ENCODE measurements around the gene MAST4.

MAST4 gene

DNA sequence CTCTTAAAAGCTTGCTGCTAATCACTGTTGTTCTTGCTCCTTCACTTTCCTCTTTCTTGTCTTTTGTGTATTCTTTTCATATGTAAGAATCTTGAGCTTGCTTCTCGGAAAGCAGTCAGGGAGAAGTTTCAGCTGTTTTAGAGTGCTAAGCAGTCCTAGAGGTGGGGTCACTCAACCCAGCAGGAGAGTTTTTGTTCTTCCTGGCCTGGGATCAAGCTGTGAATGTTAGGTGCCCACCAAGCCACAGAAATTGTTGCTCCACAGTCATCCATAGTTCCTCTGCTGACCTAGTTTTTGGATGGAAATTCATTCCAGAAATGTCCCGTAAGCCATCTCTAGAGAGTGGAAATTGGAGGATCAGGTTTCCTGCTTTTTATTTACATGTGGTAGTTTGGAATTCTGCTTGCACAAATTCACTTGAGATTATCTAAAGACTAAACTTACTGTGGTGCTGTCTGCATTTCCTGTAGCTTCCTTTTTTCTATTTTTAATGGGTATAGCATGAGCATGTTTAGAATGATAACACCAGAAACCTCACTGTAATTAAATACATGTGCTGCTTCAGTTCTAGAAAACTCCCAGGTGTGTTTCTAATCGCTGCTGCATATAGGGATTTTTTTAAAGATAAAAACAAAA, 108.7 kb downstream of the MAST4 start:
- DNase-seq, result no peak

DNA sequence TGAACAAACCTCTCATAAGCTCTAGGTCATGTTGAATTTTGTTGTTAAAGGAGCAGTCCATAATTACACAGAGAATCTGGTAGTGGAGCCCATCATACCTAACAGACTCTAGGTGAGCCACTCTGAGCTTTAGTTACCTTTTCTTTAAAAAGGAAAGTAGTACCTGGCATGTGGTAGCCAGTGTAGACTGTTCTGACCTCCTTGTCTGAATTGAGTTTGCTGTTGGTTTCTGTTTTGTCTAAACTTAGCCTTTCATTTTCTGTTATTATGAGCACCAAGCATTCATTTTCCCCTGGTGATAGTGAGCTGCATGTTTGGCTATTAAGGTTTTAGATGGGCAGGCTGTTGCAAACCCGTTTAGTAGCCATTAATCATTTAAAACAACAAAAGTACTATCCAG, 112.2 kb downstream of the MAST4 start:
- no peak for DNase-seq

DNA sequence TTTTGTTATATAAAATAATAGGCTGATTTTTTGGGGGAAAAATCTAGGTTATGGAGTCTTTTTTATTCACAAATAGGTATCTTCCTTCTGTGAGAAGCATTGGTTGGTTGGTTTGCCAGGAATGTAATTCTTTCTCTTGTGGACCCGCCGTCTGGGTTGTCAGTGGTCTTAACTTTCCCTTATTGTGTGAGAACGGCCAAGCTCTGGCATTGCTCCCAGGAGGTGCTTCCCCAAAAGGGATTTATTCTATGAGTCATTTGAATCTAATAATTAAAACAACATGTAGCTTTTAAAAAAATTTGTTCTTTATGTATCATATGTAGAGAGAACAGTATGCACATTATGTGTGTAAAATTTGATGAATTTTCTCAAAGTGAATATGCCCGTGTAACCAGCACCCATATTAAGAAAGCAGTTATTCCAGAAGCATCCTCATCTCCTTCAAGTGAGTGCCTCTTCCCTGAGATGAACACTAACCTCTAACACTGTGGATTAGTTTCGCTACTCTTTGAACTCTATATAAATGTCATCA, 114.4 kb downstream of the MAST4 start:
- DNase-seq, result no peak

DNA sequence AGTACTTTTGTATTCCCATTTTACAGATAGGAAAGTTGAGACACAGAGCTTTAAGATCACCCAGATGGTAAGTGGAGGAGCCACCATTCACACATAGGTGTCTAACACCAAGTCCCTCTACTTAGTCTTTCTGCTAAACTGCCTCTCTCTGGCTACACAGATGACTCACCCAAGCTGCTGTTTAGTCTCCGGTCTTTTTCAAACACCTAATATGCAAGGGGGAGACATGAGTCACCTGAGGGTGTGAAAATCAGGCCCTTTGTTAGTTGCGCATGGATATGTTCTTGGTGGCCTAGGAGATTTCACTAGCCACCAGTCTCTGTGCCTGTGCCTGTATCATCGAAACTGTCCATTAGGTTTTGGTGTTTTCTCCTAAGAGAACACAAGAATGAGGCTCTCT, 117.8 kb downstream of the MAST4 start:
- no peak for DNase-seq

DNA sequence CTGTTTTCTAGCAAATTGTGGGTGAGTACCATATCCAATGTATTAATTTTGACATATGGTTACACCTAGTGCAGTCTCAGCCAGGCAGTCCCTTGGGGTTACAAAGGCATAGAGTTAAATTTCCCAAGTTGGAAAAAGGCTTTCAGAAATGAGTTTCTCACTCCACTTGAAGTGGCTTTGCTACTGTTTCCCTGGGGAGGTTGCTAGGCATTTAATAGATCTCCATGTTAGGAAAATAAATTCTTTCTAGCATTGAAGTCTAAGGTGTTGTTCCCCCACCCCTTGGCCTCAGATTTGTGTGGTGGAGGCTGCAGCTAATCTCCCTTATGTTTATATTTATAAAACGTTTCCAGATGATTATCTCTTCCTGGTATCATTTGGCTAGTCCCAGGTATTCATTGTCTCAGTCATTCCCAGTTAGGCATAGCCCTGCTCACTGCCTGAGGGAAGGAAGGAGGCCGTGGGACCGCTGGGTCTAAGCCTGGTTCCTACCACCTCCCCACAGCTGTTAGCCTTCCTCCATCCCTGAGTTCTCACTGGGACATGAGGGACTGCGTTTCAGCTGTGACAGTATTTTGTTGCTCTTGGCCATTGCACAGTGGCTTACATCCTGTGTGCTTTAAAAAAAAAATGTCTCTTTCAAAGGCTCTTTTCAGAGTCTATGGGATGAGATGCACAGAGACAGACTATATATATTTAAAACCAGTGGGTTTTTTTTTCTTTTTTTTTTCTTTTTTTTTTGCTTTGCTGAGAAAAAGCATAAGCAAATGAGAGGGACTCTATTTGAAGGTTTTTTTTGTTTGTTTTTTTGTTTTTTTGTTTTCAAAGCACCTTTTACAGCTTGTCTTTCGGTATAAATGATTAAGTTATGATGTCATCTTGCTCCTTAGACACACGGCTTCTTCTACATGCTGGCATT, 121.5 kb downstream of the MAST4 start:
- no peak for DNase-seq

DNA sequence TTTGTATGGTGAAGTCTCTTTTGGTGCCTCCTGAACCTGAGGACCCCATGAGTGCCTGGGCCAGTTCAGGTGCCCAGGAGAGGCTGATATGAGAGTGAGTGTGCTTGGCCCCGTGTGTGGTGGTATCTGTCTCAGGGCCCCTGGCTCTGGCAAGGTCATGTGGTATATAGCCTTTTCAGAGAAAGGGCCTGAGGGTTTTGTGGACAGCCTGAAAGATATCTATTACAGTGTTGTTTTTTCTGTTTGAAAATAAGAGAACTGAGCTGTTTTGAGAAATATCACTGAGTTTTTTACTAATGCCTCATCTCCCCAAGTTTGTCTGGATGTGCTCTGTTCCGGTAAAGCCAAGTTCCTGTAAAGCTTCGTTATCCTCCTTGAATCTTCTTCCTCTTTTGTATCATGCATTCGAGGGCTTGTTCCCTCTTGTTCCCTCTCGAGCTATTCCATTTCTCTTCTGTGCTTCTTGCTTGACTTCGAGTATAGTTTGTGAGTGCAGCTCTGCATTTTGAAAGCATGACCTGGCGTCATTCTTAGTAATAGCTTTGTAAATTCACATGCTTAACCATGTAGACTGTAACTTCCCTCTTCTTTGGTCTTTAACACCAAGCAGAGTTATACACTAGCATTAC, 122.3 kb downstream of the MAST4 start:
- DNase-seq, result no peak

DNA sequence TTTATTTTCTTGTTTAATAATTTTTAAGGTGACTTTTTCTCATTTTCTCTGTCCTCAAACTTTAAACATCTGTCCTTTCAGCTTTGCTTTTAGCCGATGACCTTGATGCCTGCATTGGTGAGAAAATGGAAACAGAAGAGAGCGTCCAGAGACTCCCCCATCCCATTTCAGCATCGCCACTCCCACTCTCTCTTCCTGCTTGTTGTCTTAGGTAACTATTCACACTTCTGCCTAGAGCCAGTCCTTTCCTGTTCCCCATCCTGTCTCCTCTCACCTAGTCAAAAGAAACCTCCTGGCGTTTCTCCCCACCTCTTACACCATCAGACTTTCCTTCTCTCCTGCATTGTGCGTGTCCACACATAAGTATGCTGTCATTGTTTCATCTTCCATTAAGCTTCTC, 124.6 kb downstream of the MAST4 start:
- no peak for DNase-seq

DNA sequence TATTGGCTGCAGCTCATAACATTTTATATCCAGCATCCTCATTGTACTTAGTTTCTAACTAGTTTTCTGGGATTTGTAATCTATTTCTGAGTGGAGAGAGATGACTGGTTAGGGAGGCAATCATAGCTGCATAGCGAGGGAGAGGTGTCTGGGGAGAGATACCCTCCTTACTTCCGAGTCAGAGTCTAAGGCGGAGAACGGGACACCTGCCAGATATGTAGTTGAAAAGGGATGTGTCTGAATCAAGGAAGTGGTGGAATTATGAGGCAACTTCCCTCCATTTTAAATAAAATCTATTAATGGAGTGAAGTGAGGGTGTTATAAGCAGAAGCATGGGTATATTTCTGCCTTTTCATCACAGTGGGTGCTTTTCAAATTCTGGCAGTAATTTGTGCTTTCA, 126.5 kb downstream of the MAST4 start:
- DNase-seq, result no peak

DNA sequence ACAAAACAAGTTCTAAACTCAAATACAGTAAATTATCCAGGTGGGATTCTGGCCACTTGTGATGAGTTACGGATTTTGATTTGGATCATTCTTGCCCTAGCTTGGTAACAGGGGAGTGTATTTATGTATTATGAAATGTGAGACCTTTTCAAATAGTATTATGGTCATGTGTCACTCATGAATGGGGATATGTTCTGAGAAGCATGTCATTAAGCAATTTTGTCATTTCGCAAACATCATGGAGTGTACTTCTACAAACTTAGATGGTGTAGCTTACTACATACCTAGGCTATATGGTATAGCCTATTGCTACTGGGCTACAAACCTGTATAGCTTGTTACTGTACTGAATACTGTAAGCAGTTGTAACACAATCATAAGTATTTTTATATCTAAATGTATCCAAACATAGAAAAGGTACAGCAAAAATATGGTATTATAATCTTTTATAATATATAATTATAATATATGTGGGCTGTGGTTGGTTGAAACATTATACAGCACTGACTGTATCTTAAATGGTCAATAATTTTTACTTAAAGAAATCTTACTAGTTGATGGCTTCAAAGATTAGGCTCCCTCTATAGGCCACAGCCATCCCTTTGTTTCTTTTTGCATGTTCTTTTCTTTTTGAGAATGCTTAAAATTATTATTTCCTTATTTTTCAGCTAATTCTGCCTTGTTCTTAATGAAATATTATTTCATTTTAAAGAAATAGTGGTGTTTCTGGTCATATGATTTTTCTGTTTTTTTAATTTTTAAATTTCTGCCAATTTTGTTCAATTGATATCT, 128.4 kb downstream of the MAST4 start:
- DNase-seq, result no peak

DNA sequence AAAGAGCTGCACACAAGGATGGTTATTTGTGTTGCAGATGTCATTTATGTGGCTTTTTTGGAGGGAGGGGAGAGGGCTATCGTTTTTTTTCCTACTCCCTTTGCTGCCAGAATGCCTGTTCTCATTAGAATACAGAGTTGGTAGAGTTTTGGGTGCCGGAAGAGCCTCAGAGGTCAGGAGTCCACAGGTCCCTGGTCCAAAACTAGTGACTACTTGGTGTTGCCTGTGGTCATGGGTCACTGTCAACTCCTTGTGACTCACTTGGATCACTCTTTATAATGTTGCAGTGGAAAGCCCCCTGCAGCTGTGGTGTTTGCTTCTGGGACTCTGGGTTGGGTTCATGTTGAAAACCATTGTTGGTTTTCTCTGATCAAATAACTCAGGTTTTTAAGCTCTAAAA, 131.4 kb downstream of the MAST4 start:
- DNase-seq, result no peak

DNA sequence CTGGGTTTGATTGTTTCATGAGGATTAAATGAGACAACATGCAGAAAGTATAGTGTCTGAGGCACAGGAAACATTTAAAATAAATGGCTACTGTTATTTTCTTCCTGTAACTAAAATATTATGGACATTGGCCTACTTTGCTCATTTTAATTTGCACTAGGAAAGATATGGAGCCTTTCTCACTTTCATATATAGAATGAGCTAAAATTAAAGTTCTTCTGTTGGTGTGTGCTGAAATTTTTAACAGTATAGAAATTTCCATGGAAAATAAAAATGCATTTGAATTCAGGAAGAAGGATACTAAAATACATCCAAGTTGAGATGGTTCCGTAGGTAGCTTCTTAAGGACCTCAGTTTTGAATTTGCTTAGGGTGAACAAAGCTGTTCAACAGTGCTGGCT, 131.9 kb downstream of the MAST4 start:
- no peak for DNase-seq

DNA sequence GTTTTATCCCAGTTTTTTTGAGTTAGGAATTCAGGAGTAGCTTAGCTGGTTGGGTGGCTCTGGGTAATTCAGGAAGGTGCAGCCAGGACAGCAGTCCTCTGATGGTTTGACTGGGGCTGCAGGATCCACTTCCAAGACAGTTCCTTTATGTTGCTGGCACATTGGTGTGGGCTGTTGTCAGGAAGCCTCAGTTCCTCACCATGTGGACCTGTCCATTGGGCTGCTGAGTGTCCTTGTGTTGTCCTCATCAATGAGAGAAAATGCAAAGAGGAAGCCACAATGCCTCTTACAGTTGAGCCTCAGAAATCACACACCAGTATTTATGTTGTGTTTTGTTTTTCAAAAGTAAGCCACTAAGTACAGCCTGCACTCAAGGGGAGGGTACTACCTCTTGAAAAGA, 140.9 kb downstream of the MAST4 start:
- DNase-seq, result no peak

DNA sequence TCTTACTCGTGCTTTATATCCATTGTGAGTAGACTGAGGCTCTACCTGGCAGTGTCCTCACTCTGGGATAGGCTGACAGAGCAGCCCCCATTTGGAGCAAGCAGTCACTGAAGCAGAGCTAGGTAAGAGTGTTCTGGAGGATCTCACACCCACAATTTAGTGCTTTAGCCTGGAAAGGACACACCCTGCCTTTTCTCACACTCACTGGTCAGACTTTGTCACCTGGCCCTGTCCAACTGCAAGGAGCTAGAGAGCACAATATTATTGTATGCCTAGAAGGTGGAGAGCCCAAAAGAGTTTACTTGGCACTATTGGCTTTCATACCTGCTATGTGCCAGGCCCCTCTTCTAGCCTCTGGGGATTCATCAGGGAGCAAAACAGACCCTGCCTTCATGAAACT, 141.9 kb downstream of the MAST4 start:
- DNase-seq, result no peak

DNA sequence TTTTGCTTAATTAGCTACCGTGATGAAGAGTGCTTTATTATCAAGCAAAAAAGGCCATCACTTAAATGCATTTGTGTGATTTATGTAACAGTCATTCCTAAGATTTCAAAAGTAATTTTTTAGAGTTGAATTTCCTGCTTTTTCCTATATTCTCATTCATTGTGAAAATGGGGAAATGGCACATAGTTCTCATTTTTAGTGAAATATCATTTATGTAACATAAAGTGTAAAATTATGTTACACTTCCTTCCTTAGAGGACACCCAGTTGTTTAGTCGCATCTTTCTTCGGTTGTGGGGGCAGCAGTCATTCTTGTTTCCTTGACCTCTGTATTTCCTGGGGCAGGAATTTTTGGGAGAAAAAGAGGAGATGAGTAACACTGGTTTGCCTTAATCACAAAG, 142.8 kb downstream of the MAST4 start:
- DNase-seq, result no peak

DNA sequence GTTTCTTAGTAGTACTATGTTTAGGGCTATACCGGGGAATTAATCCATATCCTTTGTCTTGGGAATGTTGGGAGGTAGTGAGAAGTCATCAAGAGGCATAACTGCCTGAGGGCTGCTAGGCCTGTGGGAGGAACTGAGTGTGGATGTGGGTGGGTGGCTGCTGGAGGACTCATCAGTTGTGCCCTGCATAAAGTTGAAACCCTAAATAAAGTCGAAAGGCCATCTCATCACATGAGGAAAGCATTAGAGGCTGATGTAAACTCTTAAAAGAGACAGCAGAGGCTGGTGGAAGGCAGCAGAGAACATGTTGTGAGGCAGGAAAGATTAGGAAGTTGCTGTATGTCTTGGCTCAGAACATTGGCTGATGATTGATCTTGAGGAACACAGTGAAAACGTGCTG, 143.8 kb downstream of the MAST4 start:
- no peak for DNase-seq

DNA sequence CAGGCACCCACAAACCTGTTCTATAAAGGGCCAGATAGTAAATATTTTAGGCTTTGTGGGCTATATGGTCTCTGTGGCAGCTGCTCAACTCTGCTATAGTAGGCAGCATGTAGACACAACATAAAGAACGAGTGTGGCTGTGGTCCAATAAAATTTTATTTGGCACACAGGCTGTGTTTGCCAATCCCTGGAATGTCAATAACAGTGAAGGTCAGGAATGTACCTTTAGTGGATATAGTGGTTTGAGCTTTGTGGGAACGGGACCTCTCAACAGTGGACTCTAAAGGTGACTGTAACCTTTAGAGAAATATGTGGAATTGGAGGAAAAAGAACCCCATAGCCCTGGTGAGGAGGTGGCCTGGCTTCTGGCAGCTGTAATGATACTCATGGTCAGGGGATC, 145.2 kb downstream of the MAST4 start:
- no peak for DNase-seq

DNA sequence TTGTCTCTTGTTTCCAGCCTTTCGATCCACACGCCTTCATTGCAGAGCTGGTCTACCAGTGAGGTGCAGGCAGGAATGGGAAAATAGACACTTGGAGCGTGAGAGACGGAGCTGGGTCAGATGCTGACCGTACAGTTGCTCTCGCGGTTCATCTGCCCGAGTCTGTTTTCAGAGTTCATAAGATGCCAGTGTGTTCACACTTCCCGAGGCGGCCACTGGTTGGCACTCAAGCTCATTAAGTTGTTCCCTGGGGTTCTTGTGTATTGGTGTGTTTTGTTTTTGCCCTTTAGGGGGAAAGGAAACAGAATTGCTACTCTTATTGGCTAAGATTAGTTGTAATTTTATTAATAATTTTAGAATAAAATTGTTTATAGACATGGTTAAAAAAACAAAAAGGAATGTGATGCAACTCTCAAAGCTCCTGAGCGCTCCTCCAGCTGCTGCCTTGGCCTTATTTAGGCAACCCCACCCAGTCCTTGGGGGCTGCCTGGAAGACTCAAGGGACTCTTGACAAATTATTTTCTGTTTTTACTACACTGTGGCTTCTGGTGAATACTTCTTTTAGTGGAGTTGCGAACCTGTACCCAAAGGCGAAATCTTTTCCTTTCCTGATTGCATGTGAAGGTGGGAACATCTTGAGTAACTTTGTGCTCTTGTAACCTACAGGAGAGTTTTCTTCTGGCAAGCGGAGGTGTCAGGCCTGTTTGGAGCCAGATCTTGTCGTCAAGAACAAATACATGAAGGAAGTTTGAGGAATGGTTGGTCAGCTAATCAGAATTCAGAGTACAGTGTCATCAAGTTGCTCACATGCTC, 146.1 kb downstream of the MAST4 start:
- DNase-seq, result no peak

DNA sequence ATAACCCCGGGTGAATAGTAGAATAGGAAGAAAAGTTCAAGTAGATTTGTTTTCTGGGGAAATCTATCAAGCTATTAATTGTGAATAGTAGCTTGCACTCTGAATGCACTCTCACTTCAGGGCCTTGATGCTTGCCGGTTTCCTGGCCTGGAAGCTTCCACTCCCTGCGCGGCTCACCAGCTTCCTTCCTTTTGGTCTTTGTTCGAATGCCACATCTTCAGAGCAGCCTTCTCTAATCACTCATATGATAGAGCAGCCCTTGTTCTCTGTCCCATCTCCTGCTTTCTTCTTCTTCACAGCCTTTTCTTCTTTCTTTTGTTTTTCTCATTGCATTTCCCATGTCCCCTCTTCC, 146.7 kb downstream of the MAST4 start:
- no peak for DNase-seq

DNA sequence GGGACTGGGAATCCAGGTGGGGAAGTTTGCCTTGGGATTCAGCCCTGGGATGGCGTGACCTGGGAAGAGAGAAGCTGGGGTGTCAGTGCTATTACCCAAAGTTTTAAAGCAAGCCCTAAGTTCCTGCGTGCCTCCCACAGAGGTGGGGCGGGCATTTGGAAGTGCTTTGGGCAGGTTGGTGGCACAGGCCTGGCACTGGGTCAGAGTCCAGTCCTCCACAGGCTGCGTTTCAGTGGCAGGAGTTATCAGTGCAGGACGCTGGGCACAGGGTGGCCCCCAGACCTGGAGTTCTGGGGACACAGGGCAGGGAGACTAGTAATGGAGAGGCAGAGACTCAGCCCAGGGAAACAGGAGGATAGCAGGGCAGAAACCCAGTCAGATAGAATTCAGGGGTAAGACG, 147.2 kb downstream of the MAST4 start:
- DNase-seq, result no peak

DNA sequence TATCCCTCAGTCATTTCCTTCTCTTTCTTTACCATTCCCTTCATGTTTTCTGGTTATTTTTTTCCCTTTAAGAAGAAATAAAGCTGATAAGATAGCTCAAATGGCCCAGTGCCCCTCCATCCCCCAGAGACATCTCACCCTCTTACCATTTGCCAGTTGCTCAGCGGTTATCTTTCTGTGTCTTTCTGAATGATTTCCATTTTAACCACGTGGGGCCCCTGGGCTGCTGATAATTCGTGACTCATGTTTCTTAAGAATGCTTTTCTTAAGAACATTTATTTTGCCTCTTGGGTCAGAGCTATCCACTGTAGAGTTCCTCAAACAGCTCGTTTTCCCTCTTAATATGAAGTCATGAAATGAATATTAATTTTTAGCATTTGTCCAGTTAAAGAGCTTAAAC, 147.8 kb downstream of the MAST4 start:
- DNase-seq, result no peak

DNA sequence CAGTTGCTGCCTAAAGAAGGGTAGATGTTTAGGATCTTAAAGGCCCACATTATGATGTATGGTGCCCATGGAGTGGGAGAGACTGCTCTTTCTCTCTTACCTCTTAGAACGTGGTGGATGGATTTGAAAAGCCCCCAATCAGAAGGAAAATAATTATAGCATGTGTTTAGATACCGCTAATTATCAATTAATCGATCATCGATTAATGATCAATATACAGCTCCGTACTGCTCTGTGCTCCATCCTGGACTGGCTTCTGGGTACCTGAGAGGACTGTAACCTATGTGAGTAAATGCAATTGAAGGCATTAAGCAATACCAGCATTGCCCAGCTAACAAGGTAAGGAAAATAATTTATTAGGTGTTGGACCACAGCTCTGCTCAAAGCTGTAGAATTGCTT, 149.1 kb downstream of the MAST4 start:
- no peak for DNase-seq

DNA sequence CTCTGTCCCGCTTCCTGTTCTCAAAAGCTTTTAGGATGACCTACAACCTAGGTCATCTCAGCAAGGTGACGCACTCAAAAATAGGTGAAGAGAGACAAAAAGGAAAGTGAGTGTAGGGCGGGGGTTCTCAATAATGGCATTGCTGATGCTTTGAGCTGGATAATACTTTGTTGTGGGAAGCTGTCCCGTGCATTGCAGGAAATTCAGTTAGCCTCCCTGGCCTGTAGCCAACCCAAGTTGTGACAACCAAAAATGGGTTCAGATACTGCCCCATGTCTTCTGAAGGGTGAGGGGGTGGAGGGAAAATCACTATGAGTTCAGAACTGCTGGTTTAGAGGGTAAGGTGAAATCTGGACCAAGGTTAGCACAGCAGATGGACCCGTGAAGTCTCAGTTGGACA, 151.4 kb downstream of the MAST4 start:
- no peak for DNase-seq

All from activated CD4-positive, CD25-positive, alpha-beta regulatory T cell (primary cell).